ENCODE measurements around the gene HEATR5A.

Gene HEATR5A

DNA sequence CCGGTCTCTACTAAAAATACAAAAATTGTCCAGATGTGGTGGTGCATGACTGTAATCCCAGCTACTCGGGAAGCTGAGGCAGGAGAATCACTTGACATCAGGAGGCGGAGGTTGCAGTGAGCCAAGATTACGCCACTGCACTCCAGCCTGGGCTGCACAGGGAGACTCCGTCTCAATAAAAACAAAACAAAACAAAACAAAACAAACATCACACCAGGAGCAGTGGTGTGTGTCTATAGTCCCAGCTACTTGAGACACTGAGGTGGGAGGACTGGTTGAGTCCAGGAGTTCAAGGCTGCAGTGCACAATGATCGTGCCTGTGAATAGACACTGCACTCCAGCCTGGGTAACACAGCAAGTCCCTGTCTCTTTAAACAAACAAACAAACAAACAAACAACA, 123.2 kb downstream of the HEATR5A start:
- Histone ChIP-seq H3F3A (ENCODE audit: insufficient read depth, low read length) (no peaks in the 10 kb centered on the region), H3K4me1 (ENCODE audit: insufficient read depth, low read length, severe bottlenecking) (peaks cover 5% of the 10 kb centered on the region), H3K9ac (ENCODE audit: low read length) (no peak overlapping the region), H2AFZ (ENCODE audit: low read length) (no peak overlapping the region), H3K27me3 (ENCODE audit: insufficient read depth, low read length) (no peaks in the 10 kb centered on the region), H4K20me1 (ENCODE audit: insufficient read depth, low read length) (no peaks in the 10 kb centered on the region), H3K4me2 (ENCODE audit: low read length) (no peak overlapping the region), H3K79me2 (ENCODE audit: insufficient read depth, low read length) (no peaks in the 10 kb centered on the region), H3K4me3 (ENCODE audit: low read depth, low read length, poor library complexity, severe bottlenecking) (no peak overlapping the region), H3K9me3 (ENCODE audit: low read length) (no peaks in the 10 kb centered on the region), H3K9me2 (ENCODE audit: low read depth, low read length) (no peaks in the 10 kb centered on the region), H3K36me3 (ENCODE audit: insufficient read depth, low read length) (0 out of 2 replicates have a peak, but pooled peaks cover 4% of the 10 kb centered on the region), H3K27ac (ENCODE audit: low read depth, low read length, poor library complexity, severe bottlenecking) (no peak overlapping the region)
- TF ChIP-seq, protein P1, sequence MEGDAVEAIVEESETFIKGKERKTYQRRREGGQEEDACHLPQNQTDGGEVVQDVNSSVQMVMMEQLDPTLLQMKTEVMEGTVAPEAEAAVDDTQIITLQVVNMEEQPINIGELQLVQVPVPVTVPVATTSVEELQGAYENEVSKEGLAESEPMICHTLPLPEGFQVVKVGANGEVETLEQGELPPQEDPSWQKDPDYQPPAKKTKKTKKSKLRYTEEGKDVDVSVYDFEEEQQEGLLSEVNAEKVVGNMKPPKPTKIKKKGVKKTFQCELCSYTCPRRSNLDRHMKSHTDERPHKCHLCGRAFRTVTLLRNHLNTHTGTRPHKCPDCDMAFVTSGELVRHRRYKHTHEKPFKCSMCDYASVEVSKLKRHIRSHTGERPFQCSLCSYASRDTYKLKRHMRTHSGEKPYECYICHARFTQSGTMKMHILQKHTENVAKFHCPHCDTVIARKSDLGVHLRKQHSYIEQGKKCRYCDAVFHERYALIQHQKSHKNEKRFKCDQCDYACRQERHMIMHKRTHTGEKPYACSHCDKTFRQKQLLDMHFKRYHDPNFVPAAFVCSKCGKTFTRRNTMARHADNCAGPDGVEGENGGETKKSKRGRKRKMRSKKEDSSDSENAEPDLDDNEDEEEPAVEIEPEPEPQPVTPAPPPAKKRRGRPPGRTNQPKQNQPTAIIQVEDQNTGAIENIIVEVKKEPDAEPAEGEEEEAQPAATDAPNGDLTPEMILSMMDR (IDR thresholded peaks at IDR 0.05; ENCODE audit: low read length): no peak
- no peak for TF ChIP-seq EZH2 (IDR thresholded peaks at IDR 0.05; ENCODE audit: borderline replicate concordance, low read length)

DNA sequence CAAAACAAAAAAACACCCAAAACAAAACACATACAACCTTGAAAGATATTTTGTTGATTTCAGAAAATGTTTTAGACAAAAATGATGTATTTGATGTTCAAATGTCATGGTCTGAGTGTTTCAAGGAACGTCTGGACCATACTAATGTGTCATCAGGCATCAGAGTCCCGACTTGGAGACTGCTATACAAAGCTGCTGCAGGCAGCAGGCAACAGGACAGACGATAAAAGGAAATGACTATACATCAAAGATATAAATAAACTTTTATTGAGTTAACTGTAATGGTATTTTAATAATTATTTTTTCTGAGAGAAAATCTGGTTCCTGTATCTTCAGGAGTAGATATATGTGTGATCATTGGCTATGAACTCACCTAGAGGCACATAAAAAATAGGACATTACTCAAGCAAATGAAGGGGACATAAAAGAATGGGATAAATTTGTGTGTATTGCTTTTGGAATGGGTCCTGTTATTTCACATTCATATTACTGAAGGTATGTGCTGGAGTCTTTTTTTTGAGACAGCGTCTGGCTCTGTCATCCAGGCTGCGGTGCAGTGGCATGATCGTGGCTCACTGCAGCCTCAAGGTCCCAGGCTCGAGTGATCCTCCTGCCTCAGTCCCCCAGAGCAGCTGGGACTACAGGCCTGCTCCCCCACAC, 125.5 kb downstream of the HEATR5A start:
- Histone ChIP-seq H4K20me1 (ENCODE audit: insufficient read depth, low read length) (no peaks in the 10 kb centered on the region), H3K9me2 (ENCODE audit: low read depth, low read length) (no peaks in the 10 kb centered on the region), H3K9me3 (ENCODE audit: low read length) (no peaks in the 10 kb centered on the region), H3K27me3 (ENCODE audit: insufficient read depth, low read length) (no peaks in the 10 kb centered on the region), H3K36me3 (ENCODE audit: insufficient read depth, low read length) (no peaks in the 10 kb centered on the region), H3K27ac (ENCODE audit: low read depth, low read length, poor library complexity, severe bottlenecking) (no peak overlapping the region), H3K4me2 (ENCODE audit: low read length) (no peak overlapping the region), H3K4me3 (ENCODE audit: low read depth, low read length, poor library complexity, severe bottlenecking) (no peak overlapping the region), H3F3A (ENCODE audit: insufficient read depth, low read length) (0 out of 2 replicates have a peak, but pooled peaks cover 5% of the 10 kb centered on the region), H3K4me1 (ENCODE audit: insufficient read depth, low read length, severe bottlenecking) (peaks cover 9% of the 10 kb centered on the region), H3K79me2 (ENCODE audit: insufficient read depth, low read length) (no peaks in the 10 kb centered on the region), H3K9ac (ENCODE audit: low read length) (no peak overlapping the region), H2AFZ (ENCODE audit: low read length) (no peak overlapping the region)
- no peak for TF ChIP-seq EZH2 (IDR thresholded peaks at IDR 0.05; ENCODE audit: borderline replicate concordance, low read length)
- TF ChIP-seq, protein P1 (IDR thresholded peaks at IDR 0.05; ENCODE audit: low read length): no peak

DNA sequence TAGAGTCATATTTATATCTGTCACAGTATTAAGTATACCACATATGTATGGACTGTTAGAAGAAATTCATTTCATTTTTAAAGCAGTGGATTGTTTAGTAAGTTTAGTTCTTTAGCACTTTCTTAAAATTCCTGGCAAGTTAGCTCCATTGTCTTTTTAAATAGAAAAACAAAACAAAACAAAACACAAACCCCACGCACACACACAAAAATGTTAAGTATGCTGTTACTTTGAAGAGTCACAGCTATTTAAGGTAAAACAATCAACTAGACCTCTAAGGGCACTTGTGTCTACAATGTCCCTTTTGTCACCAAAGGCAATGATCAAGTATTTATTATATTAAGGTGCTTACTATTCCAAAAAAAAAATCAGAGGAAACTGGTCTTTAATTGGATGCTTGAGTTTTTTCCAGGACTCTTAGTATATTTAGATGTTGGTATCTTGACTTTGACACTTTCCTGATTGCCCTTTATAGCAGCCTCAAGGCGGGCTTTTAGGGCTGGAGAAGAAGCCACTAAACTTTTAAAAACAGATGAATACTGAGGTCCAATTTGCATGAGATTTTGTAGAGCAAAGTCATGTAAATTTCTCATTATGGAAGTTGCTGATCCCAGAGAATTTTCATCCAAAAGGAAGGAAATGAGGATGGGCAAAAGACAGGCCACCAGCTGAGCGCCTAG, 127.3 kb downstream of the HEATR5A start:
- Histone ChIP-seq H3K9me3 (ENCODE audit: low read length) (no peaks in the 10 kb centered on the region), H3K79me2 (ENCODE audit: insufficient read depth, low read length) (no peaks in the 10 kb centered on the region), H3K4me2 (ENCODE audit: low read length) (no peak overlapping the region), H4K20me1 (ENCODE audit: insufficient read depth, low read length) (no peaks in the 10 kb centered on the region), H3K9me2 (ENCODE audit: low read depth, low read length) (no peaks in the 10 kb centered on the region), H3K9ac (ENCODE audit: low read length) (no peak overlapping the region), H3K4me3 (ENCODE audit: low read depth, low read length, poor library complexity, severe bottlenecking) (no peak overlapping the region), H3K36me3 (ENCODE audit: insufficient read depth, low read length) (no peaks in the 10 kb centered on the region), H3K27me3 (ENCODE audit: insufficient read depth, low read length) (no peaks in the 10 kb centered on the region), H3K27ac (ENCODE audit: low read depth, low read length, poor library complexity, severe bottlenecking) (no peak overlapping the region), H3F3A (ENCODE audit: insufficient read depth, low read length) (0 out of 2 replicates have a peak, but pooled peaks cover 5% of the 10 kb centered on the region), H2AFZ (ENCODE audit: low read length) (no peak overlapping the region), H3K4me1 (ENCODE audit: insufficient read depth, low read length, severe bottlenecking) (peaks cover 8% of the 10 kb centered on the region)
- TF ChIP-seq, protein P1 (IDR thresholded peaks at IDR 0.05; ENCODE audit: low read length): no peak
- no peak for TF ChIP-seq EZH2 (IDR thresholded peaks at IDR 0.05; ENCODE audit: borderline replicate concordance, low read length)
